ENCODE measurements around the gene KMT2A.

DNA sequence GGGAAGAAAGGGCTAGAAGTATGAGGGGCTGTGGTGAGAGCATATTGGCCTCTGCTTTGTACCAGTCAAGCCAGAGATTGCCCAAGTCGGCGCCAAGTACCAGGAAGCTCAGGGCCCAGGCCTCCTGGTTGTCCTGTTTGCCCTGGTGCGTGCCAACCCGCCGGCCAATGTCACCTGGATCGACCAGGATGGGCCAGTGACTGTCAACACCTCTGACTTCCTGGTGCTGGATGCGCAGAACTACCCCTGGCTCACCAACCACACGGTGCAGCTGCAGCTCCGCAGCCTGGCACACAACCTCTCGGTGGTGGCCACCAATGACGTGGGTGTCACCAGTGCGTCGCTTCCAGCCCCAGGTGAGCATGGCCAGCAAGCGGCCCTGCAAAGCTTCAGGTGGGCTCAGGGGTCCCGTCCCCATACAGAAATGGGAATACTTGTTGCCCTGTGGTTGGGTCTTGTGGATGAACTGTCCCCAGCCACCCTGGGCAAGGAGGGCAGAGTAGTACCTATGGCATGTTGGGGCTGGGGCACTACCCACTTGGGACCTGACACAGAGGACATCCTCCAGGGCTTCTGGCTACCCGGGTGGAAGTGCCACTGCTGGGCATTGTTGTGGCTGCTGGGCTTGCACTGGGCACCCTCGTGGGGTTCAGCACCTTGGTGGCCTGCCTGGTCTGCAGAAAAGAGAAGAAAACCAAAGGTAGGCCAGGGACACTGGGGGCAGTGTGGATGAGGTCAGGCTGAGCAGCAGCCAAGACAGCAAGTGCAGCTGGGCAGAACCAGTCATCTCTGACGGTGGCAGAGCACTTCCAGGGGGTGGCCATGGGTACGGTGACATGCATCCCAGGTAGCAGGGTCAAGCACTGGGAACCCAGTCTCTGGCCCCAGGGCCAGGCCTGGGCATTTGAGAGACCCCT lies 96.8 kb downstream of the KMT2A start:
- TF ChIP-seq, protein P1, sequence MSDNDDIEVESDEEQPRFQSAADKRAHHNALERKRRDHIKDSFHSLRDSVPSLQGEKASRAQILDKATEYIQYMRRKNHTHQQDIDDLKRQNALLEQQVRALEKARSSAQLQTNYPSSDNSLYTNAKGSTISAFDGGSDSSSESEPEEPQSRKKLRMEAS (IDR thresholded peaks at IDR 0.05): no peak
- no peak for TF ChIP-seq SMC3 (IDR thresholded peaks at IDR 0.05)
- TF ChIP-seq, protein P2, sequence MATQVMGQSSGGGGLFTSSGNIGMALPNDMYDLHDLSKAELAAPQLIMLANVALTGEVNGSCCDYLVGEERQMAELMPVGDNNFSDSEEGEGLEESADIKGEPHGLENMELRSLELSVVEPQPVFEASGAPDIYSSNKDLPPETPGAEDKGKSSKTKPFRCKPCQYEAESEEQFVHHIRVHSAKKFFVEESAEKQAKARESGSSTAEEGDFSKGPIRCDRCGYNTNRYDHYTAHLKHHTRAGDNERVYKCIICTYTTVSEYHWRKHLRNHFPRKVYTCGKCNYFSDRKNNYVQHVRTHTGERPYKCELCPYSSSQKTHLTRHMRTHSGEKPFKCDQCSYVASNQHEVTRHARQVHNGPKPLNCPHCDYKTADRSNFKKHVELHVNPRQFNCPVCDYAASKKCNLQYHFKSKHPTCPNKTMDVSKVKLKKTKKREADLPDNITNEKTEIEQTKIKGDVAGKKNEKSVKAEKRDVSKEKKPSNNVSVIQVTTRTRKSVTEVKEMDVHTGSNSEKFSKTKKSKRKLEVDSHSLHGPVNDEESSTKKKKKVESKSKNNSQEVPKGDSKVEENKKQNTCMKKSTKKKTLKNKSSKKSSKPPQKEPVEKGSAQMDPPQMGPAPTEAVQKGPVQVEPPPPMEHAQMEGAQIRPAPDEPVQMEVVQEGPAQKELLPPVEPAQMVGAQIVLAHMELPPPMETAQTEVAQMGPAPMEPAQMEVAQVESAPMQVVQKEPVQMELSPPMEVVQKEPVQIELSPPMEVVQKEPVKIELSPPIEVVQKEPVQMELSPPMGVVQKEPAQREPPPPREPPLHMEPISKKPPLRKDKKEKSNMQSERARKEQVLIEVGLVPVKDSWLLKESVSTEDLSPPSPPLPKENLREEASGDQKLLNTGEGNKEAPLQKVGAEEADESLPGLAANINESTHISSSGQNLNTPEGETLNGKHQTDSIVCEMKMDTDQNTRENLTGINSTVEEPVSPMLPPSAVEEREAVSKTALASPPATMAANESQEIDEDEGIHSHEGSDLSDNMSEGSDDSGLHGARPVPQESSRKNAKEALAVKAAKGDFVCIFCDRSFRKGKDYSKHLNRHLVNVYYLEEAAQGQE (IDR thresholded peaks at IDR 0.05): no peak
